ENCODE results near the gene NAB2.

NAB2 gene

GRCh38 chr12:57094208-57095160, 5.6 kb downstream of the NAB2 start:
- no peak for DNase-seq

- DNase-seq: no peak
Measured at GRCh38 chr12:57095440-57095839, 6.5 kb downstream of the NAB2 start.

GRCh38 chr12:57096099-57096572, 7.2 kb downstream of the NAB2 start:
- DNase-seq: peak; percentile 36

GRCh38 chr12:57096748-57097553, 8.0 kb downstream of the NAB2 start:
- no peak for DNase-seq

GRCh38 chr12:57097554-57097835, 8.6 kb downstream of the NAB2 start:
- no peak for DNase-seq

GRCh38 chr12:57098546-57098945, 9.6 kb downstream of the NAB2 start:
- DNase-seq: no peak

GRCh38 chr12:57099047-57099714, 10.3 kb downstream of the NAB2 start:
- no peak for DNase-seq

GRCh38 chr12:57099766-57100165, 10.9 kb downstream of the NAB2 start:
- no peak for DNase-seq

GRCh38 chr12:57101892-57102695, 13.2 kb downstream of the NAB2 start:
- no peak for DNase-seq

- DNase-seq: no peak
Measured at GRCh38 chr12:57103856-57104255, 14.9 kb downstream of the NAB2 start.

- no peak for DNase-seq
Measured at GRCh38 chr12:57104292-57104910, 15.5 kb downstream of the NAB2 start.

GRCh38 chr12:57105011-57105753, 16.3 kb downstream of the NAB2 start:
- DNase-seq: no peak

- DNase-seq: no peak
Measured at GRCh38 chr12:57106021-57106708, 17.3 kb downstream of the NAB2 start.

GRCh38 chr12:57107456-57108155, 18.7 kb downstream of the NAB2 start:
- DNase-seq: no peak

GRCh38 chr12:57109207-57110103, 20.5 kb downstream of the NAB2 start:
- DNase-seq: no peak

- DNase-seq: no peak
Measured at GRCh38 chr12:57110104-57111030, 21.5 kb downstream of the NAB2 start.

- DNase-seq: no peak
Measured at GRCh38 chr12:57111031-57111734, 22.3 kb downstream of the NAB2 start, which contains the start of gene STAT6. Gene STAT6 (minus strand): TSS chr12:57111362. CDS start chr12:57108278, 3,084 bp downstream.

Measured in NCI-H345 (cell line).